Measurements from ENCODE around the gene ALG6. TPM values are rescaled to one million over a fixed set of nuclear protein-coding genes. Genes with fewer than 3 reads are reported as not detected.

ALG6 gene

Small RNA genes within 50 kb of the gene (small RNA-seq; reads per million reads assigned to genes)
- not detected for gene MIR6068 (ENCODE audit: insufficient read depth)
- gene RF00019 (ENCODE audit: insufficient read depth) = not detected

Data from mesendoderm (in vitro differentiated cells).